GM10248 (cell line): Measurements from ENCODE around the gene WBP1L.

Experiments used
- CTCF ChIA-PET: fragments of 300-600 bp; sonication (Branson Sonifier 250); formaldehyde crosslinking; extraction: SDS; loops from one replicate; lab custom pipeline; 2021; ENCODE audit warnings: antibody characterized with exemption; lab: Yijun Ruan, JAX
- POLR2A ChIA-PET: fragments of 350-650 bp; sonication (Branson Sonifier 250); formaldehyde crosslinking; extraction: SDS; loops from one replicate; lab custom pipeline; 2020; ENCODE audit warnings: antibody characterized with exemption; lab: Yijun Ruan, JAX
- DNase-seq: peaks from one replicate; pipeline ENCODE4 v3.0.0; 2012; ENCODE audit errors: extremely low spot score
- TF ChIP-seq, protein P1 (sequence below): IDR thresholded peaks from 2 replicates; pipeline ENCODE4 v1.5.1; 2012; ENCODE audit warnings: mild to moderate bottlenecking, low read depth; ENCODE audit errors: extremely low read depth, missing control alignments, control extremely low read depth

The WBP1L gene

GRCh38 chr10:102702742-102703141 lies 41.0 kb upstream of the WBP1L start:
- ChIA-PET CTCF (interaction anchor here (1.1 to 4.2 kb wide), 5 partner anchors 8 to 79 kb away, joined by 3 to 18 read pairs (median 6); partner anchors contain the start of genes ARL3 and SFXN2), POLR2A (no interaction called here)
- TF ChIP-seq, protein P1, sequence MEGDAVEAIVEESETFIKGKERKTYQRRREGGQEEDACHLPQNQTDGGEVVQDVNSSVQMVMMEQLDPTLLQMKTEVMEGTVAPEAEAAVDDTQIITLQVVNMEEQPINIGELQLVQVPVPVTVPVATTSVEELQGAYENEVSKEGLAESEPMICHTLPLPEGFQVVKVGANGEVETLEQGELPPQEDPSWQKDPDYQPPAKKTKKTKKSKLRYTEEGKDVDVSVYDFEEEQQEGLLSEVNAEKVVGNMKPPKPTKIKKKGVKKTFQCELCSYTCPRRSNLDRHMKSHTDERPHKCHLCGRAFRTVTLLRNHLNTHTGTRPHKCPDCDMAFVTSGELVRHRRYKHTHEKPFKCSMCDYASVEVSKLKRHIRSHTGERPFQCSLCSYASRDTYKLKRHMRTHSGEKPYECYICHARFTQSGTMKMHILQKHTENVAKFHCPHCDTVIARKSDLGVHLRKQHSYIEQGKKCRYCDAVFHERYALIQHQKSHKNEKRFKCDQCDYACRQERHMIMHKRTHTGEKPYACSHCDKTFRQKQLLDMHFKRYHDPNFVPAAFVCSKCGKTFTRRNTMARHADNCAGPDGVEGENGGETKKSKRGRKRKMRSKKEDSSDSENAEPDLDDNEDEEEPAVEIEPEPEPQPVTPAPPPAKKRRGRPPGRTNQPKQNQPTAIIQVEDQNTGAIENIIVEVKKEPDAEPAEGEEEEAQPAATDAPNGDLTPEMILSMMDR: no peak
- DNase-seq: no peak

- no peak for DNase-seq
- CTCF ChIA-PET: no interaction called here
- POLR2A ChIA-PET: no interaction called here
- TF ChIP-seq, protein P1: no peak
These were observed 38.8 kb upstream of the WBP1L start for GRCh38 chr10:102704915-102705314.

DNA sequence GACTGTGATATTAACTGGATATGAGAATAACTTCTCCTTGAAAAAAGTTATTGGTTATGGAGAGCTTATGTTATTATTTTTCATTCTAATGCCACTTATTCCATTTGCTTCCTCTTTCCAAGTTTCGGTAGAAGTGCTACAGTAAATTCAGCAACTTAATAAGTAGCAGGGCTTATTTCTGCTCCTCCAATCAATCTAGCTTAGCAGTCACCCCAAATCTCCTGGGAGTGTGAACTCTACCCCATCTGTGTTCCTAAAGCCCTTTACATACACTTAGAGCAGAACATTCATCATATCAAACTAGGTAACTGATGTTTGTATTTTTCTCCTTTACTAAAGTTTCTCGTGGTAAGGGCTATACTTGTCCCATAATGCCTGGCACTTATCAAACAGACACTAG lies 38.2 kb upstream of the WBP1L start:
- ChIA-PET CTCF (no interaction called here), POLR2A (no interaction called here)
- TF ChIP-seq, protein P1: no peak
- no peak for DNase-seq

DNA sequence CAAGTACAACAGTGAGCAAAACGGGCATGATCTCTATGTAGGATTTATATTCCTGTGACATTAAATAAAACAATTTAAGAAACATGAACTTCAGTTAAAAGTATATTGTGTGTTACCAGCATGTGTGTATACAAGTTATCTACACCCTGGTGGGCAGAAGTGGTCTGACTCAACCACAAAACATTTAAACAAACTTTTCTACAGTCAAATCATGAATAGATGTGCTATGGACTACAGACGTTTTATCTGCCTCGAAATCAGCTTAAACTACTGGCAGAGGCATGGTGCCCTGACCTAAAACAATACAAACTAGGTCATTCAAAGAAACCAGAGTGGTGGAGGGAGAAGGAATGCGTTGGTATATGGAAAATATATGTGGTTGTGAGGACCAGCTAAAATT lies 33.1 kb upstream of the WBP1L start:
- TF ChIP-seq, protein P1: no peak
- CTCF ChIA-PET: interaction anchor here (0.9 to 5.2 kb wide), 6 partner anchors 9 to 65 kb away, joined by 3 to 41 read pairs (median 4); no protein-coding TSS in a partner anchor
- DNase-seq: no peak
- POLR2A ChIA-PET: no interaction called here

GRCh38 chr10:102712089-102712488 lies 31.7 kb upstream of the WBP1L start:
- POLR2A ChIA-PET: no interaction called here
- CTCF ChIA-PET: interaction anchor here (1.1 to 5.2 kb wide), 10 partner anchors 13 to 468 kb away, joined by 3 to 41 read pairs (median 4); partner anchors contain the start of genes TRIM8 and WBP1L
- TF ChIP-seq, protein P1: no peak

GRCh38 chr10:102712843-102713538 lies 30.8 kb upstream of the WBP1L start:
- ChIA-PET CTCF (interaction anchor here (0.8 to 5.2 kb wide), 18 partner anchors 9 to 467 kb away, joined by 3 to 41 read pairs (median 5); partner anchors contain the start of genes TRIM8 and WBP1L), POLR2A (interaction anchor here (0.5 to 0.6 kb wide), 2 partner anchors 62 to 172 kb away, joined by 3 read pairs; no protein-coding TSS in a partner anchor)
- no peak for DNase-seq
- TF ChIP-seq, protein P1: no peak

More at GRCh38 chr10:102712089-102712488, 31.7 kb upstream of the WBP1L start:
- peak; percentile 44 for DNase-seq
